MG63 (cell line): Measurements from ENCODE around the gene COL25A1. TPM values are rescaled to one million over a fixed set of nuclear protein-coding genes. Genes with fewer than 3 reads are reported as not detected.

ENCODE experiments used
- DNase-seq: peaks from one replicate; pipeline ENCODE4 v3.0.0-alpha.2; 2020
- H3K27me3 ChIP-seq: fragments of 250-450 bp; sonication (Bioruptor Pico); 2 replicates; pipeline ENCODE4 v1.5.1; 2020; ENCODE audit warnings: mild to moderate bottlenecking, moderate library complexity
- H3K36me3 ChIP-seq: fragments of 250-450 bp; sonication (Bioruptor Pico); 2 replicates; pipeline ENCODE4 v1.5.1; 2020; ENCODE audit warnings: mild to moderate bottlenecking, moderate library complexity
- H3K4me3 ChIP-seq: fragments of 250-450 bp; sonication (Bioruptor Pico); 2 replicates; pipeline ENCODE4 v1.5.1; 2020; ENCODE audit warnings: mild to moderate bottlenecking, moderate library complexity
- H3K9me3 ChIP-seq: fragments of 250-450 bp; sonication (Bioruptor Pico); 2 replicates; pipeline ENCODE4 v1.5.1; 2020; ENCODE audit warnings: mild to moderate bottlenecking, moderate library complexity
- total RNA-seq: library from RNA; depleted of rRNA; stranded (reverse); fragments of >200 nt; shearing (Covaris generic); gene quantifications from 2 replicates; pipeline ENCODE4 v1.2.3, GENCODE V29; 2014; ENCODE audit warnings: low replicate concordance

COL25A1 gene
- total RNA-seq, 1 experiment from 2014 or later: not detected

- H3K27me3 ChIP-seq: peaks cover 21% of the 10 kb centered on the region
- no peaks in the 10 kb centered on the region for H3K36me3 ChIP-seq
- H3K9me3 ChIP-seq: no peaks in the 10 kb centered on the region
- DNase-seq: no peak
- no peak overlapping the region for H3K4me3 ChIP-seq
Observed at GRCh38 chr4:109298279-109299010, 4.0 kb downstream of the COL25A1 start.

- H3K9me3 ChIP-seq: no peaks in the 10 kb centered on the region
- H3K4me3 ChIP-seq: no peak overlapping the region
- DNase-seq: no peak
- H3K36me3 ChIP-seq: no peaks in the 10 kb centered on the region
- H3K27me3 ChIP-seq: peaks cover 2% of the 10 kb centered on the region; the same call in 1 of the 2 replicates
Observed at GRCh38 chr4:109296527-109296926, 5.9 kb downstream of the COL25A1 start.

GRCh38 chr4:109295081-109295480 lies 7.4 kb downstream of the COL25A1 start:
- Histone ChIP-seq H3K4me3 (no peak overlapping the region), H3K9me3 (no peaks in the 10 kb centered on the region)
- no peak for DNase-seq

GRCh38 chr4:109294468-109295020 lies 7.9 kb downstream of the COL25A1 start:
- H3K27me3 ChIP-seq: no peaks in the 10 kb centered on the region
- no peaks in the 10 kb centered on the region for H3K9me3 ChIP-seq
- no peak overlapping the region for H3K4me3 ChIP-seq
- peak; percentile 15 for DNase-seq
- no peaks in the 10 kb centered on the region for H3K36me3 ChIP-seq

More at GRCh38 chr4:109295081-109295480, 7.4 kb downstream of the COL25A1 start:
- H3K27me3 ChIP-seq: no peaks in the 10 kb centered on the region
- no peaks in the 10 kb centered on the region for H3K36me3 ChIP-seq

GRCh38 chr4:109294006-109294405 lies 8.5 kb downstream of the COL25A1 start:
- Histone ChIP-seq H3K9me3 (no peaks in the 10 kb centered on the region), H3K27me3 (no peaks in the 10 kb centered on the region), H3K36me3 (no peaks in the 10 kb centered on the region), H3K4me3 (no peak overlapping the region)
- peak; percentile 0 for DNase-seq

GRCh38 chr4:109291707-109292238 lies 10.7 kb downstream of the COL25A1 start:
- Histone ChIP-seq H3K4me3 (no peak overlapping the region), H3K9me3 (no peaks in the 10 kb centered on the region), H3K36me3 (no peaks in the 10 kb centered on the region), H3K27me3 (no peaks in the 10 kb centered on the region)
- DNase-seq: no peak

- Histone ChIP-seq H3K4me3 (no peak overlapping the region), H3K27me3 (no peaks in the 10 kb centered on the region), H3K9me3 (no peaks in the 10 kb centered on the region), H3K36me3 (no peaks in the 10 kb centered on the region)
- DNase-seq: no peak
Observed at GRCh38 chr4:109290918-109291317, 11.5 kb downstream of the COL25A1 start.

- DNase-seq: no peak
- Histone ChIP-seq H3K27me3 (no peaks in the 10 kb centered on the region), H3K9me3 (no peaks in the 10 kb centered on the region), H3K36me3 (no peaks in the 10 kb centered on the region), H3K4me3 (no peak overlapping the region)
Observed at GRCh38 chr4:109278594-109279031, 23.8 kb downstream of the COL25A1 start.

- Histone ChIP-seq H3K9me3 (no peaks in the 10 kb centered on the region), H3K4me3 (no peak overlapping the region), H3K36me3 (no peaks in the 10 kb centered on the region), H3K27me3 (no peaks in the 10 kb centered on the region)
- DNase-seq: no peak
Observed at GRCh38 chr4:109276482-109277095, 25.9 kb downstream of the COL25A1 start.

GRCh38 chr4:109275066-109275745 lies 27.3 kb downstream of the COL25A1 start:
- Histone ChIP-seq H3K9me3 (no peaks in the 10 kb centered on the region), H3K4me3 (no peak overlapping the region)
- no peak for DNase-seq

GRCh38 chr4:109266891-109267290 lies 35.6 kb downstream of the COL25A1 start:
- Histone ChIP-seq H3K36me3 (no peaks in the 10 kb centered on the region), H3K27me3 (no peaks in the 10 kb centered on the region), H3K9me3 (no peaks in the 10 kb centered on the region), H3K4me3 (no peak overlapping the region)
- DNase-seq: no peak

More at GRCh38 chr4:109275066-109275745, 27.3 kb downstream of the COL25A1 start:
- Histone ChIP-seq H3K27me3 (no peaks in the 10 kb centered on the region), H3K36me3 (no peaks in the 10 kb centered on the region)

GRCh38 chr4:109266236-109266635 lies 36.2 kb downstream of the COL25A1 start:
- Histone ChIP-seq H3K36me3 (no peaks in the 10 kb centered on the region), H3K9me3 (no peaks in the 10 kb centered on the region), H3K4me3 (no peak overlapping the region), H3K27me3 (no peaks in the 10 kb centered on the region)
- no peak for DNase-seq

GRCh38 chr4:109263721-109264120 lies 38.7 kb downstream of the COL25A1 start:
- Histone ChIP-seq H3K36me3 (no peaks in the 10 kb centered on the region), H3K4me3 (no peak overlapping the region), H3K27me3 (no peaks in the 10 kb centered on the region), H3K9me3 (no peaks in the 10 kb centered on the region)
- no peak for DNase-seq

GRCh38 chr4:109256818-109257217 lies 45.6 kb downstream of the COL25A1 start:
- H3K9me3 ChIP-seq: no peaks in the 10 kb centered on the region
- no peaks in the 10 kb centered on the region for H3K36me3 ChIP-seq
- H3K4me3 ChIP-seq: no peak overlapping the region
- H3K27me3 ChIP-seq: no peaks in the 10 kb centered on the region
- no peak for DNase-seq

- no peak overlapping the region for H3K4me3 ChIP-seq
- no peak for DNase-seq
Observed at GRCh38 chr4:109254845-109255244, 47.6 kb downstream of the COL25A1 start.

GRCh38 chr4:109251396-109251795 lies 51.1 kb downstream of the COL25A1 start:
- H3K4me3 ChIP-seq: no peak overlapping the region
- H3K27me3 ChIP-seq: no peaks in the 10 kb centered on the region
- no peak for DNase-seq
- no peaks in the 10 kb centered on the region for H3K36me3 ChIP-seq
- no peaks in the 10 kb centered on the region for H3K9me3 ChIP-seq

More at GRCh38 chr4:109254845-109255244, 47.6 kb downstream of the COL25A1 start:
- Histone ChIP-seq H3K9me3 (no peaks in the 10 kb centered on the region), H3K27me3 (no peaks in the 10 kb centered on the region), H3K36me3 (no peaks in the 10 kb centered on the region)
